GM12878 (cell line): ENCODE data around the gene CFAP45. TPM values are rescaled to one million over a fixed set of nuclear protein-coding genes. Genes with fewer than 3 reads are reported as not detected.

ENCODE experiments used
- ASH2L ChIP-seq: fragments of 300-600, 200-600 bp; sonication (generic); IDR thresholded peaks from 2 replicates; pipeline ENCODE4 v1.6.1; 2017; ENCODE audit warnings: low read depth, mild to moderate bottlenecking, borderline replicate concordance
- BCL11A ChIP-seq: IDR thresholded peaks from 2 replicates; pipeline ENCODE4 v1.6.1; 2011; ENCODE audit warnings: low read depth, low read length
- CBFB ChIP-seq: IDR thresholded peaks from 2 replicates; pipeline ENCODE4 v1.6.1; 2016; ENCODE audit warnings: antibody characterized with exemption, low read depth
- EED ChIP-seq: sonication (generic); IDR thresholded peaks from 2 replicates; pipeline ENCODE4 v1.6.1; 2016; ENCODE audit warnings: antibody characterized with exemption, low read depth
- EP300 ChIP-seq, 2 experiments: fragments of 150-350 bp in 1 of 2; IDR thresholded peaks; 2 replicates each; pipeline ENCODE4 v1.6.1; 2011 to 2012; ENCODE audit warnings: low read depth in 2 of 2, low read length in 2 of 2, borderline replicate concordance in 1 of 2, improper control_type of control experiment in 1 of 2, inconsistent platforms in 1 of 2; ENCODE audit not compliant: control insufficient read depth in 1 of 2
- GABPA ChIP-seq: IDR thresholded peaks from 2 replicates; pipeline ENCODE4 v1.6.1; 2014; ENCODE audit warnings: antibody characterized with exemption, low read depth, mild to moderate bottlenecking, inconsistent platforms
- HCFC1 ChIP-seq: fragments of 150-350 bp; IDR thresholded peaks from 2 replicates; pipeline ENCODE4 v1.6.1; 2014; ENCODE audit warnings: low read length
- MTA2 ChIP-seq: fragments of 450-650 bp; IDR thresholded peaks from 2 replicates; pipeline ENCODE4 v1.6.1; 2016; ENCODE audit warnings: low read depth, mild to moderate bottlenecking, moderate library complexity
- MTA3 ChIP-seq: IDR thresholded peaks from 2 replicates; pipeline ENCODE4 v1.6.1; 2012; ENCODE audit warnings: low read length, inconsistent platforms, borderline replicate concordance
- MYC ChIP-seq: IDR thresholded peaks from 2 replicates; pipeline ENCODE4 v1.6.1; 2011; ENCODE audit warnings: mild to moderate bottlenecking, low read length, moderate library complexity, inconsistent platforms; ENCODE audit not compliant: insufficient read depth, insufficient replicate concordance, insufficient read length, severe bottlenecking
- NFXL1 ChIP-seq: fragments of 450-650 bp; IDR thresholded peaks from 2 replicates; pipeline ENCODE4 v1.6.1; 2017; ENCODE audit warnings: antibody characterized with exemption, mild to moderate bottlenecking, borderline replicate concordance
- NFYB ChIP-seq: IDR thresholded peaks from 2 replicates; pipeline ENCODE4 v1.6.1; 2011; ENCODE audit warnings: low read depth, mild to moderate bottlenecking, low read length, improper control_type of control experiment, moderate library complexity; ENCODE audit not compliant: insufficient read depth
- PAX8 ChIP-seq: fragments of 450-650 bp; IDR thresholded peaks from 2 replicates; pipeline ENCODE4 v1.6.1; 2017; ENCODE audit warnings: mild to moderate bottlenecking, moderate library complexity
- RAD51 ChIP-seq: fragments of 450-650 bp; IDR thresholded peaks from 2 replicates; pipeline ENCODE4 v1.6.1; 2016; ENCODE audit warnings: moderate library complexity, mild to moderate bottlenecking, inconsistent platforms
- SPI1 ChIP-seq: IDR thresholded peaks from 2 replicates; pipeline ENCODE4 v1.6.1; 2011; ENCODE audit warnings: low read depth, mild to moderate bottlenecking, low read length, moderate library complexity, borderline replicate concordance; ENCODE audit not compliant: insufficient read depth
- SREBF2 ChIP-seq: IDR thresholded peaks from 2 replicates; pipeline ENCODE4 v1.6.1; 2012; ENCODE audit warnings: mild to moderate bottlenecking, low read length
- STAT3 ChIP-seq: IDR thresholded peaks from 2 replicates; pipeline ENCODE4 v1.6.1; 2011; ENCODE audit warnings: low read depth, low read length, improper control_type of control experiment
- SUPT20H ChIP-seq: IDR thresholded peaks from 2 replicates; pipeline ENCODE4 v1.6.1; 2011; ENCODE audit warnings: low read depth, mild to moderate bottlenecking, low read length, moderate library complexity, borderline replicate concordance; ENCODE audit not compliant: control insufficient read depth
- polyA plus RNA-seq, 11 experiments: library from polyadenylated mRNA; depleted of rRNA in 4 of 11; unstranded in 6 of 11; stranded (reverse) in 5 of 11; fragments of >200 nt; fragmentation: Nextera tagmentation in 4 of 11; fragmentation: Illumina TruSeq in 1 of 11; extraction: Ambion mirVana in 4 of 11; extraction: Trizol in 1 of 11; gene quantifications; 1 replicate in 1 of 11; 2 replicates in 10 of 11; pipeline versions ENCODE4 v1.2.1 to v1.2.3, GENCODE V29; 2011 to 2016; ENCODE audit warnings: inconsistent platforms in 2 of 11, missing spikeins in 2 of 11, low read depth in 1 of 11
- total RNA-seq, 4 experiments: library from RNA; depleted of rRNA in 3 of 4; stranded (reverse); fragments of >200 nt in 3 of 4; fragmentation: Illumina TruSeq in 1 of 4; extraction: Trizol in 1 of 4; gene quantifications; 2 replicates each; pipeline versions ENCODE4 v1.2.1 to v1.2.3, GENCODE V29; 2013 to 2021
- TF ChIP-seq, protein P1 (sequence below): fragments of 450-650 bp; formaldehyde crosslinking; IDR thresholded peaks from 2 replicates; pipeline ENCODE4 v1.5.0; 2022; ENCODE audit warnings: mild to moderate bottlenecking, missing genetic modification characterization
- TF ChIP-seq, protein P2 (sequence below): IDR thresholded peaks from 2 replicates; pipeline ENCODE4 v1.6.1; 2012; ENCODE audit warnings: low read depth, low read length, improper control_type of control experiment
- TF ChIP-seq, protein P3 (sequence below): fragments of 450-650 bp; conservative IDR thresholded peaks from 2 replicates; pipeline ENCODE4 v1.6.1; 2017; ENCODE audit warnings: mild to moderate bottlenecking, moderate library complexity
- TF ChIP-seq, protein P4 (sequence below): IDR thresholded peaks from 2 replicates; pipeline ENCODE4 v1.6.1; 2012; ENCODE audit warnings: low read depth, low read length, improper control_type of control experiment

The CFAP45 gene
- total and polyA plus RNA-seq, 10 of the 15 experiments (the other 5 are each of a cell fraction or from before 2014, with no cell fraction given), result 0.43 to 0.91 (median 0.67) TPM

DNA sequence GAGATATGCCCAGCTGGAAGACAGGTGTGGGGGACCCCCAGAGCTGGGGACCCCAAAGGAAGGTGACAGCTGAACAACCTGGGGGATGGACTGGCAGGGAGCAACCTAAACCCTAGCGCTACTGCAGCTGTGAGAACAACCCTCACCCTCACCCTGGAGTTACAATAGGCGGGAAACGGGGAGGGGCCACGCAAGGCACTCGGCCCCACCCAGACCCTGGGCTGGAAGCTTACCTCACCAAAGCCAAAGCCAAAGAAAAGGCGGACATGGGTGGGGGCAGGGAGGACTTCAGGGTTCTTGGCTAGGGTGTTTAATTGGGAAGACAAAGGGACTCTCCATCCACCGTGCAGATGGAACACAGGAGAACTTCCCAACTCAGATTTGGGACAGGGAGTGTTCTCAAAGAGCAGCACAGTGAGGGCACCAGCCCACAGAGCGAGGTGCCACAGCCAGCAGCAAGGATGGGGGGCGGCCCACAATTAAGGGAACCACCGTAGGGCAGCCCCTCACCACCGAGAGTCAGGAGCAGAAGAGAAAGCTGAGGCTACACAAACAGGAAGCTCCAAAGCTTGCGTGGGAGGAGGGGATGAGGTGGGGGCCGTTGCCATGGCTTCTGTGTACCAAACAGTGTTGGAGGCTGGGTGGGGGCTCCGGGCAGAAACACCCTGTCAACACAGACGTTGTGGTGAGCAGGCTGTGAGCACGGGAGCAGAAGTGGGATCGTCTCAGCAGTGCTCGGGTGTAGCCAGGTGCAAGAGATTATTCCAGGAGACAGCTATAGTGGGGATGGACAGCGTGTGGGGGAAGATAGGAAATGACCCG is 23.4 kb upstream of the CFAP45 start (continued):
- TF ChIP-seq, protein P1, sequence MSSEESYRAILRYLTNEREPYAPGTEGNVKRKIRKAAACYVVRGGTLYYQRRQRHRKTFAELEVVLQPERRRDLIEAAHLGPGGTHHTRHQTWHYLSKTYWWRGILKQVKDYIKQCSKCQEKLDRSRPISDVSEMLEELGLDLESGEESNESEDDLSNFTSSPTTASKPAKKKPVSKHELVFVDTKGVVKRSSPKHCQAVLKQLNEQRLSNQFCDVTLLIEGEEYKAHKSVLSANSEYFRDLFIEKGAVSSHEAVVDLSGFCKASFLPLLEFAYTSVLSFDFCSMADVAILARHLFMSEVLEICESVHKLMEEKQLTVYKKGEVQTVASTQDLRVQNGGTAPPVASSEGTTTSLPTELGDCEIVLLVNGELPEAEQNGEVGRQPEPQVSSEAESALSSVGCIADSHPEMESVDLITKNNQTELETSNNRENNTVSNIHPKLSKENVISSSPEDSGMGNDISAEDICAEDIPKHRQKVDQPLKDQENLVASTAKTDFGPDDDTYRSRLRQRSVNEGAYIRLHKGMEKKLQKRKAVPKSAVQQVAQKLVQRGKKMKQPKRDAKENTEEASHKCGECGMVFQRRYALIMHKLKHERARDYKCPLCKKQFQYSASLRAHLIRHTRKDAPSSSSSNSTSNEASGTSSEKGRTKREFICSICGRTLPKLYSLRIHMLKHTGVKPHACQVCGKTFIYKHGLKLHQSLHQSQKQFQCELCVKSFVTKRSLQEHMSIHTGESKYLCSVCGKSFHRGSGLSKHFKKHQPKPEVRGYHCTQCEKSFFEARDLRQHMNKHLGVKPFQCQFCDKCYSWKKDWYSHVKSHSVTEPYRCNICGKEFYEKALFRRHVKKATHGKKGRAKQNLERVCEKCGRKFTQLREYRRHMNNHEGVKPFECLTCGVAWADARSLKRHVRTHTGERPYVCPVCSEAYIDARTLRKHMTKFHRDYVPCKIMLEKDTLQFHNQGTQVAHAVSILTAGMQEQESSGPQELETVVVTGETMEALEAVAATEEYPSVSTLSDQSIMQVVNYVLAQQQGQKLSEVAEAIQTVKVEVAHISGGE (CRISPR knock-in tag), result no peak
- TF ChIP-seq NFYB (no peak), SPI1 (peak; percentile 70; the same call in 1 of the 2 replicates), GABPA (no peak), SREBF2 (no peak), EP300 (IDR thresholded peaks at IDR 0.05; ENCODE audit: borderline replicate concordance in 1 of 2, control insufficient read depth in 1 of 2, low read depth in 2 of 2, low read length in 2 of 2) (peak; percentile 85 to 94), BCL11A (peak; percentile 85), MTA3 (0 out of 2 replicates have a peak, but pooled peaks have one; percentile 11), MYC (no peak), HCFC1 (peak; percentile 35; the same call in 1 of the 2 replicates), EED (peak; percentile 93), STAT3 (no peak), NFXL1 (no peak), SUPT20H (no peak), ASH2L (no peak), CBFB (peak; percentile 82), RAD51 (0 out of 2 replicates have a peak, but pooled peaks have one; percentile 8), MTA2 (peak; percentile 87), PAX8 (no peak)
- TF ChIP-seq, protein P2, sequence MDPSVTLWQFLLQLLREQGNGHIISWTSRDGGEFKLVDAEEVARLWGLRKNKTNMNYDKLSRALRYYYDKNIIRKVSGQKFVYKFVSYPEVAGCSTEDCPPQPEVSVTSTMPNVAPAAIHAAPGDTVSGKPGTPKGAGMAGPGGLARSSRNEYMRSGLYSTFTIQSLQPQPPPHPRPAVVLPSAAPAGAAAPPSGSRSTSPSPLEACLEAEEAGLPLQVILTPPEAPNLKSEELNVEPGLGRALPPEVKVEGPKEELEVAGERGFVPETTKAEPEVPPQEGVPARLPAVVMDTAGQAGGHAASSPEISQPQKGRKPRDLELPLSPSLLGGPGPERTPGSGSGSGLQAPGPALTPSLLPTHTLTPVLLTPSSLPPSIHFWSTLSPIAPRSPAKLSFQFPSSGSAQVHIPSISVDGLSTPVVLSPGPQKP, result no peak
- TF ChIP-seq, protein P3, sequence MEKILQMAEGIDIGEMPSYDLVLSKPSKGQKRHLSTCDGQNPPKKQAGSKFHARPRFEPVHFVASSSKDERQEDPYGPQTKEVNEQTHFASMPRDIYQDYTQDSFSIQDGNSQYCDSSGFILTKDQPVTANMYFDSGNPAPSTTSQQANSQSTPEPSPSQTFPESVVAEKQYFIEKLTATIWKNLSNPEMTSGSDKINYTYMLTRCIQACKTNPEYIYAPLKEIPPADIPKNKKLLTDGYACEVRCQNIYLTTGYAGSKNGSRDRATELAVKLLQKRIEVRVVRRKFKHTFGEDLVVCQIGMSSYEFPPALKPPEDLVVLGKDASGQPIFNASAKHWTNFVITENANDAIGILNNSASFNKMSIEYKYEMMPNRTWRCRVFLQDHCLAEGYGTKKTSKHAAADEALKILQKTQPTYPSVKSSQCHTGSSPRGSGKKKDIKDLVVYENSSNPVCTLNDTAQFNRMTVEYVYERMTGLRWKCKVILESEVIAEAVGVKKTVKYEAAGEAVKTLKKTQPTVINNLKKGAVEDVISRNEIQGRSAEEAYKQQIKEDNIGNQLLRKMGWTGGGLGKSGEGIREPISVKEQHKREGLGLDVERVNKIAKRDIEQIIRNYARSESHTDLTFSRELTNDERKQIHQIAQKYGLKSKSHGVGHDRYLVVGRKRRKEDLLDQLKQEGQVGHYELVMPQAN, result peak; percentile 61
- TF ChIP-seq, protein P4, sequence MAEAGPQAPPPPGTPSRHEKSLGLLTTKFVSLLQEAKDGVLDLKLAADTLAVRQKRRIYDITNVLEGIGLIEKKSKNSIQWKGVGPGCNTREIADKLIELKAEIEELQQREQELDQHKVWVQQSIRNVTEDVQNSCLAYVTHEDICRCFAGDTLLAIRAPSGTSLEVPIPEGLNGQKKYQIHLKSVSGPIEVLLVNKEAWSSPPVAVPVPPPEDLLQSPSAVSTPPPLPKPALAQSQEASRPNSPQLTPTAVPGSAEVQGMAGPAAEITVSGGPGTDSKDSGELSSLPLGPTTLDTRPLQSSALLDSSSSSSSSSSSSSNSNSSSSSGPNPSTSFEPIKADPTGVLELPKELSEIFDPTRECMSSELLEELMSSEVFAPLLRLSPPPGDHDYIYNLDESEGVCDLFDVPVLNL, result no peak
